ENCODE results near the gene SLAMF1.
A peak's percentile ranks its signal among the peaks of the same experiment; 100 is the strongest.

Gene SLAMF1, protein sequence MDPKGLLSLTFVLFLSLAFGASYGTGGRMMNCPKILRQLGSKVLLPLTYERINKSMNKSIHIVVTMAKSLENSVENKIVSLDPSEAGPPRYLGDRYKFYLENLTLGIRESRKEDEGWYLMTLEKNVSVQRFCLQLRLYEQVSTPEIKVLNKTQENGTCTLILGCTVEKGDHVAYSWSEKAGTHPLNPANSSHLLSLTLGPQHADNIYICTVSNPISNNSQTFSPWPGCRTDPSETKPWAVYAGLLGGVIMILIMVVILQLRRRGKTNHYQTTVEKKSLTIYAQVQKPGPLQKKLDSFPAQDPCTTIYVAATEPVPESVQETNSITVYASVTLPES

GRCh38 chr1:160646711-160647328 is at the start of gene SLAMF1:
Gene SLAMF1 (minus strand): TSS chr1:160647044. CDS start chr1:160646945, 99 bp downstream.
- no peak for DNase-seq

GRCh38 chr1:160692390-160692789 is 45.5 kb upstream of the SLAMF1 start:
- peak; percentile 20 for DNase-seq

- DNase-seq: no peak
Measured at GRCh38 chr1:160685266-160685665, 38.4 kb upstream of the SLAMF1 start.

DNA sequence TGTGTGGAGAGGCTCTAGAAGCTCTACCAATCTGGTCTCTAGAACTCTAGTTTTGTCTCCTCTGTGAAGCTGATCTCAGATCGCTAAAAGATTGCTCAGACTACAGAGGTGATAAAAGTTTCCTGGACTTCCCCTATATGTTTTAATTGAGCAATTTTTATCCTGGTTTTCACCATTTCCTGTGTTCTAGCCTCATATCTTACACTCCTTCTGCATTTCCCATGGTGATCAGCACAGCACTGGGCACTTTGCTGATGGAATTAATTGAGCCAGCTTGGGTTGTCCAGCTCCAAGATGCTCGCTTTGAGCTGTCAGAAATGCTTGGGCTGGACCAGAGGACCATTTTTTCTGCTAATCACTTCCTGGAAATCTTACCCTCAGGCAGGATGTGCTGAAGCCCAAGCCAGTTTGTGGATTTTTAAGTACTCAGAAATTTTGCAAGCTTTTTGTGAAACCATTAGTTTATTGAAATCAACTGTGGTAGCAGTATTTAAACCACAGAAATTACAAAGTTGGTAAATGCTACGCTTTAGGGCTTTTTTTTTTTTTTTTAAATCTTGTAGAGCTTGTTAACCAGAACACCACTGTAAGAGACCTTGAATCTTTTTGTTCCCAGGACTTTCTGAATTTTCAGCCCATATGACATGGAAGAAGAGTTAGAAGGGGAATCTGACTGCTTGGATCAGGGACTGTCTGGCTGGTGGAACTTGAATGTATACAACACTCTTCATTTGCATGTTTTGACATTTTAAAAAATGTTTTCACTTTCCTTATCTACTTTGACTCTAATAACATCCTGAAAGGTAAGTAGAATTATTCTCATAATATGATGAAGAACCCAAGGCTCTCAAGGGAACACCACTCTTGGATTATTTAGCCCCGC is 36.4 kb upstream of the SLAMF1 start:
- DNase-seq: no peak

- DNase-seq: no peak
Measured at GRCh38 chr1:160681891-160682140, 35.0 kb upstream of the SLAMF1 start.

GRCh38 chr1:160681066-160681890 is 34.4 kb upstream of the SLAMF1 start:
- peak; percentile 19 for DNase-seq

- no peak for DNase-seq
Measured at GRCh38 chr1:160680399-160680798, 33.6 kb upstream of the SLAMF1 start.

- no peak for DNase-seq
Measured at GRCh38 chr1:160679893-160680292, 33.0 kb upstream of the SLAMF1 start.

- DNase-seq: no peak
Measured at GRCh38 chr1:160676869-160677597, 30.2 kb upstream of the SLAMF1 start.

DNA sequence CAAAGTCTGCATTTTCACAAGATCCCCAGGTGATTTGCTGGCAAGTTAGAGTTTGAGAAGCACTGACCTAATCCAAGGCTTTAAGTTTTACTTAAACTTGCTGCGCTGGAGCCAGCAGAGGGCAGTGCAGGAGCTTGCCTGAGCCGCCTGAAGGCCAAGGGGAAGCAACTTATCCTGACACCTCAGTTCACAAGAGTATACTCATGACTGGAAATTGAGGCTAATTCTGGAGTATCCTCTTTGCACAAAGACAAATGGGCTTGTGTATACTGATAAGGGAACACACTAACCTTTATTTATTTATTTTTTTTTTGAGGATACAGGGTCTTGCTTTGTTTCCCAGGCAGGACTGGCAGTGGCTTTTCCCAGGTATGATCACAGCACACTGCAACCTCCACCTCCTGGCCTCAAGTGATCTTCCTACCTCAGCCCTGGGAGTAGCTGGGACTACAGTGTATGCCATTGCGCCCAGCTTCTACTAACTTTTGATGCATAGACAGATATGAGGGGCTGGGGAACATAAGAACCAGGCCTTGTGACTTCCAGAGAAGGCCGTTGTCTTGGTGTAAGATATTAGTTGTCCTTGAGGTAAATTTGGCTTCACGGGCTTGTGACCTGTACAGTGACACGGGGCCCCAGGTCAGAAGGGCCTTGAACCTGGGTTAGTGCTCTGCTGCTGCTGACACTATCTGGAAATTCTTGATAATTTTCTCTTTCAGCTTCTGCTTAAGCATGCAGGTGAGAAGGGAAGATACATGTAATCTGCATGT is 29.0 kb upstream of the SLAMF1 start:
- DNase-seq: peak; percentile 50

DNA sequence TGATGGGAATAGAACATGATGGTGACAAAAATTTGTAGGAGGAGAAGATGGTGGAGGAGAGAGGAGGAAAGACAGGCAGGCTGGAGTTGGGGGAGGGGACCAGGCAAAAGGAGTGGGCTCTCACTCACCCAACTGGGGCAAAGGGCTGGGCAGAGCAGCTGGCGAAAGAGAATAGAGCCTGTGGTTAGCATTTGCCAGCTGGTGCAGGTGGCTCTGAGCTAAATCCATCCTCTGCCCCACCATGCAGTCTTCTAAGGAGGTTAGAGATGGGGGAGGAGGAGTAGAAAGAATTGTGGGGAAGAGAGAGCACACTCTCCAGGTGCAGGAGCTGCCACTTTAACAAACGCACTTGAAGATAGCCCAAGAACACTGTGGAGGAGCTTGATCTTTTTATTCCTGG is 27.6 kb upstream of the SLAMF1 start:
- DNase-seq: no peak

- DNase-seq: no peak
Measured at GRCh38 chr1:160672789-160673695, 26.2 kb upstream of the SLAMF1 start.

- no peak for DNase-seq
Measured at GRCh38 chr1:160671603-160672517, 25.0 kb upstream of the SLAMF1 start.

- DNase-seq: no peak
Measured at GRCh38 chr1:160670701-160671100, 23.9 kb upstream of the SLAMF1 start.

DNA sequence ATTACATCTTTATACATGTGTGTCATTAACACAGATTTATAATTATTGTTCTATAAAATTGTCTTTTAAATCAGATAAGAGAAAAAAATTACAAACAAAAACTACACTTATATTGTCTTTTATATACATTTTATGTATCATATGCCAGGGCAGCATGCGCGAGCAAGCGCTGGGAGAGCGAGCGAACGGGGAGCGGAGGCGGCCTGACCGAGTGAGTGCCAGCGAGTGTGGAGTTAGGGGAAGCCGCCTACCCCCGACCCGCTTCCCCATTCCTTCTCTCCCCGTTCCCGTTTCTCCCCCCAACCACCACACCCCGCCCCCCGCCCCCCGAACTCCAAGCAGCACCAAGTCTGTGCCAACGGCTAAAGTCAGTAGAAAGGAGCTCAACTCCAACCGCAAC is 23.0 kb upstream of the SLAMF1 start:
- DNase-seq: no peak

GRCh38 chr1:160669276-160669675 is 22.4 kb upstream of the SLAMF1 start:
- DNase-seq: no peak

- no peak for DNase-seq
Measured at GRCh38 chr1:160667896-160668295, 21.1 kb upstream of the SLAMF1 start.

DNA sequence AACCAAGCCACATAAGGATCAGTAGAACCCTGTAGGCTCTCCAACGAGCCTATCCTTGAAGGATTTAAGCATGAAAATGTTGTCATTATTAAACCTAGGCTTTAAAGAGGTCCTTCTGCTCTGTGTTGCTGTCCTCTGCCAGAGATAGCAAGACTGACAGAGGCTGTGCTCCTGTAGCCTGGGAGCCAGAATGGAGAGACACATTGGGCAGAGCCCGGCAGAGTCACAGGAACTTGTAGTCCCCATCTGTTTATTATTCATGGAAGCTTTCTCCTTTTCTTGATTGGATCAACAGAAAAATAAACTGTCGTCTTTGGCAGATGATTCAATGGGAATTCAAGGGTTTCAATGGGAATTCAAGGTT is 19.2 kb upstream of the SLAMF1 start:
- DNase-seq: no peak

GRCh38 chr1:160665330-160666078 is 18.7 kb upstream of the SLAMF1 start:
- no peak for DNase-seq
